GM12878 (cell line): ENCODE data around the gene SARS2. TPM values are rescaled to one million over a fixed set of nuclear protein-coding genes. Genes with fewer than 3 reads are reported as not detected.

Experiments
- ATF2 ChIP-seq: IDR thresholded peaks from 2 replicates; pipeline ENCODE4 v1.6.1; 2012; ENCODE audit warnings: low read length, inconsistent platforms
- CUX1 ChIP-seq: IDR thresholded peaks from 2 replicates; pipeline ENCODE4 v1.6.1; 2012; ENCODE audit warnings: improper control_type of control experiment, low read depth, low read length; ENCODE audit not compliant: insufficient replicate concordance
- EZH2 ChIP-seq: IDR thresholded peaks from 2 replicates; pipeline ENCODE4 v1.6.1; 2012; ENCODE audit warnings: low read depth, mild to moderate bottlenecking, control low read depth, inconsistent platforms, low read length, borderline replicate concordance; ENCODE audit not compliant: control insufficient read depth
- HDAC6 ChIP-seq: fragments of 200-600 bp; sonication (generic); IDR thresholded peaks from one replicate; pipeline ENCODE4 v1.8.0; 2017; ENCODE audit warnings: antibody characterized with exemption; ENCODE audit not compliant: unreplicated experiment
- IKZF1 ChIP-seq: fragments of 450-650 bp; conservative IDR thresholded peaks from 2 replicates; pipeline ENCODE4 v1.6.1; 2017; ENCODE audit warnings: antibody characterized with exemption, mild to moderate bottlenecking
- JUND ChIP-seq: IDR thresholded peaks from 2 replicates; pipeline ENCODE4 v1.6.1; 2012; ENCODE audit warnings: low read depth, mild to moderate bottlenecking, low read length, improper control_type of control experiment, moderate library complexity
- MTA3 ChIP-seq: IDR thresholded peaks from 2 replicates; pipeline ENCODE4 v1.6.1; 2012; ENCODE audit warnings: low read length, inconsistent platforms, borderline replicate concordance
- MYC ChIP-seq: IDR thresholded peaks from 2 replicates; pipeline ENCODE4 v1.6.1; 2011; ENCODE audit warnings: mild to moderate bottlenecking, low read length, moderate library complexity, inconsistent platforms; ENCODE audit not compliant: insufficient read depth, insufficient replicate concordance, insufficient read length, severe bottlenecking
- NR2C1 ChIP-seq: fragments of 450-650 bp; IDR thresholded peaks from 2 replicates; pipeline ENCODE4 v1.6.1; 2017; ENCODE audit warnings: antibody characterized with exemption, mild to moderate bottlenecking, moderate library complexity
- PBX3 ChIP-seq: IDR thresholded peaks from 2 replicates; pipeline ENCODE4 v1.6.1; 2011; ENCODE audit warnings: mild to moderate bottlenecking, low read depth, low read length, moderate library complexity; ENCODE audit not compliant: insufficient replicate concordance
- RAD21 ChIP-seq: IDR thresholded peaks from 2 replicates; pipeline ENCODE4 v1.6.1; 2011; ENCODE audit warnings: mild to moderate bottlenecking, low read depth, low read length, moderate library complexity; ENCODE audit not compliant: insufficient read depth
- RBBP5 ChIP-seq: fragments of 200-600 bp; sonication (generic); conservative IDR thresholded peaks from 2 replicates; pipeline ENCODE4 v1.6.1; 2016
- REST ChIP-seq: IDR thresholded peaks from 2 replicates; pipeline ENCODE4 v1.6.1; 2012; ENCODE audit warnings: mild to moderate bottlenecking, low read depth, low read length
- RUNX3 ChIP-seq: IDR thresholded peaks from 2 replicates; pipeline ENCODE4 v1.6.1; 2012; ENCODE audit warnings: low read length, inconsistent platforms
- SREBF2 ChIP-seq: IDR thresholded peaks from 2 replicates; pipeline ENCODE4 v1.6.1; 2012; ENCODE audit warnings: mild to moderate bottlenecking, low read length
- USF2 ChIP-seq: IDR thresholded peaks from 2 replicates; pipeline ENCODE4 v1.6.1; 2011; ENCODE audit warnings: low read depth, low read length, improper control_type of control experiment, borderline replicate concordance
- polyA plus RNA-seq, 11 experiments: library from polyadenylated mRNA; depleted of rRNA in 4 of 11; unstranded in 6 of 11; stranded (reverse) in 5 of 11; fragments of >200 nt; fragmentation: Nextera tagmentation in 4 of 11; fragmentation: Illumina TruSeq in 1 of 11; extraction: Ambion mirVana in 4 of 11; extraction: Trizol in 1 of 11; gene quantifications; 1 replicate in 1 of 11; 2 replicates in 10 of 11; pipeline versions ENCODE4 v1.2.1 to v1.2.3, GENCODE V29; 2011 to 2016; ENCODE audit warnings: inconsistent platforms in 2 of 11, missing spikeins in 2 of 11, low read depth in 1 of 11
- total RNA-seq, 4 experiments: library from RNA; depleted of rRNA in 3 of 4; stranded (reverse); fragments of >200 nt in 3 of 4; fragmentation: Illumina TruSeq in 1 of 4; extraction: Trizol in 1 of 4; gene quantifications; 2 replicates each; pipeline versions ENCODE4 v1.2.1 to v1.2.3, GENCODE V29; 2013 to 2021

SARS2 gene
- total and polyA plus RNA-seq, 10 of the 15 experiments (the other 5 are each of a cell fraction or from before 2014, with no cell fraction given): 2.6 to 50.3 (median 27.5) TPM

- no peak for TF ChIP-seq REST
- TF ChIP-seq MYC: no peak
- TF ChIP-seq RUNX3: peak; percentile 31; the same call in 1 of the 2 replicates
- TF ChIP-seq NR2C1: peak; percentile 10; the same call in 1 of the 2 replicates
- TF ChIP-seq RBBP5: 0 out of 2 replicates have a peak, but pooled peaks have one; percentile 55
- no peak for TF ChIP-seq HDAC6
- peak; percentile 58 for TF ChIP-seq RAD21
- no peak for TF ChIP-seq EZH2
- TF ChIP-seq PBX3: no peak
- no peak for TF ChIP-seq SREBF2
- TF ChIP-seq IKZF1: peak; percentile 90
- no peak for TF ChIP-seq JUND
- no peak for TF ChIP-seq MTA3
- no peak for TF ChIP-seq USF2
- TF ChIP-seq ATF2: no peak
- no peak for TF ChIP-seq CUX1
These were observed at the start of gene SARS2 (continued) for GRCh38 chr19:38929929-38930775.
